Mesendoderm (in vitro differentiated cells): ENCODE results near the gene LRPPRC.
A peak's percentile ranks its signal among the peaks of the same experiment; 100 is the strongest.
"Not testable (repeated sequence)": the region's sequence is repeated elsewhere in the genome, so short reads cannot be mapped to it uniquely, and the experiment has no call there.

Experiments used
- DNase-seq: peaks from one replicate; pipeline ENCODE4 v3.0.0; 2013
- H2AK5ac ChIP-seq: 2 replicates; pipeline ENCODE4 v1.6.1; 2013; ENCODE audit warnings: low read length, inconsistent platforms
- H2BK120ac ChIP-seq: 2 replicates; pipeline ENCODE4 v1.6.1; 2013; ENCODE audit warnings: low read depth, mild to moderate bottlenecking, low read length, moderate library complexity, mixed read lengths
- H2BK15ac ChIP-seq: replicated peaks from 2 replicates; pipeline ENCODE4 v1.6.1; 2013; ENCODE audit warnings: low read depth, mild to moderate bottlenecking, moderate library complexity
- H2BK5ac ChIP-seq: 2 replicates; pipeline ENCODE4 v1.6.1; 2013; ENCODE audit warnings: low read length, inconsistent platforms
- H3K18ac ChIP-seq: 2 replicates; pipeline ENCODE4 v1.6.1; 2013; ENCODE audit warnings: mild to moderate bottlenecking, low read length, mixed read lengths
- H3K23ac ChIP-seq: one replicate; pipeline ENCODE4 v1.6.1; 2013; ENCODE audit warnings: low read length
- H3K27ac ChIP-seq: 2 replicates; pipeline ENCODE4 v1.5.1; 2013; ENCODE audit warnings: low read depth, mild to moderate bottlenecking, inconsistent platforms, low read length, moderate library complexity
- H3K27me3 ChIP-seq: 2 replicates; pipeline ENCODE4 v1.6.1; 2013; ENCODE audit warnings: low read length, control low read depth, mild to moderate bottlenecking, inconsistent platforms; ENCODE audit not compliant: insufficient read depth, poor library complexity
- H3K36me3 ChIP-seq: 2 replicates; pipeline ENCODE4 v1.6.1; 2013; ENCODE audit warnings: low read length, inconsistent platforms; ENCODE audit not compliant: control insufficient read depth, insufficient read depth
- H3K4ac ChIP-seq: one replicate; pipeline ENCODE4 v1.6.1; 2013; ENCODE audit warnings: low read depth, mild to moderate bottlenecking, low read length, moderate library complexity
- H3K4me1 ChIP-seq: 2 replicates; pipeline ENCODE4 v1.6.1; 2013; ENCODE audit warnings: low read depth, low read length, inconsistent platforms; ENCODE audit not compliant: control insufficient read depth
- H3K4me2 ChIP-seq: 2 replicates; pipeline ENCODE4 v1.6.1; 2013; ENCODE audit warnings: low read length
- H3K4me3 ChIP-seq: 2 replicates; pipeline ENCODE4 v1.5.1; 2013; ENCODE audit warnings: mild to moderate bottlenecking, low read length
- H3K56ac ChIP-seq: one replicate; pipeline ENCODE4 v1.6.1; 2013; ENCODE audit warnings: low read length
- H3K79me1 ChIP-seq: 2 replicates; pipeline ENCODE4 v1.6.1; 2013; ENCODE audit warnings: low read length, inconsistent platforms
- H3K79me2 ChIP-seq: 2 replicates; pipeline ENCODE4 v1.6.1; 2013; ENCODE audit warnings: mild to moderate bottlenecking, low read length; ENCODE audit not compliant: control insufficient read depth, insufficient read depth
- H3K9ac ChIP-seq: 2 replicates; pipeline ENCODE4 v1.6.1; 2013; ENCODE audit warnings: low read length, inconsistent platforms
- H4K5ac ChIP-seq: one replicate; pipeline ENCODE4 v1.6.1; 2013; ENCODE audit warnings: low read length
- H4K8ac ChIP-seq: one replicate; pipeline ENCODE4 v1.6.1; 2013; ENCODE audit warnings: low read depth, mild to moderate bottlenecking, control low read depth, low read length, moderate library complexity
- WGBS: extraction: QIAGEN DNeasy Blood & Tissue Kit; methylation state at CpG from one replicate; pipeline ENCODE4 v1.1.7; 2013; ENCODE audit warnings: low lambda C conversion rate, missing lambda C conversion rate; ENCODE audit not compliant: insufficient coverage; ENCODE audit errors: extremely low coverage; 5-methylcytosine and 5-hydroxymethylcytosine counted together

LRPPRC gene

DNA sequence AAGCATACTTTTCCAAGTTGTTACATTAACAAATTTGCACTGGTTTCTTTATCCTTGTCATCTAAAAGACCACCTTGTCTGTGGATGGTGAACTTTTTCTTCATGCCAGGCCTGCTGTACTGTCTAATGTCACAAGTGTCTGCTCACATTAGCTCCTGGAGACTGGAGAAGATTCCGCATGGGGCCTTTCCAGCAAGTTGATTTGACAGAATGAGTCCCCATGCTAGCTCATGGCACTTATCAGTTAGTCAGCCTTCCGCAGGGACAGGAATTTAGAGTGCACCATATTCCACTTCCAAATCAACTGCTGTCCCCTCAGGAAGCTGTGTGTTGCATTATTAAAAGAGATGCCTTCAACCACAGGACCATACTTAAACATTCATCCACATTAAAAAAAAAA lies 41.4 kb upstream of the LRPPRC start:
- H3K27me3 ChIP-seq, result no peaks in the 10 kb centered on the region
- no peak overlapping the region for H4K8ac ChIP-seq
- no peak for DNase-seq
- H2AK5ac ChIP-seq, result no peak overlapping the region
- no peak overlapping the region for H2BK120ac ChIP-seq
- no peak overlapping the region for H3K9ac ChIP-seq
- no peak overlapping the region for H3K27ac ChIP-seq
- H3K18ac ChIP-seq, result no peak overlapping the region
- no peak overlapping the region for H2BK15ac ChIP-seq
- no peak overlapping the region for H3K4me2 ChIP-seq
- no peaks in the 10 kb centered on the region for H3K79me1 ChIP-seq
- no peaks in the 10 kb centered on the region for H3K36me3 ChIP-seq
- no peak overlapping the region for H3K23ac ChIP-seq
- no peak overlapping the region for H3K4ac ChIP-seq
- no peaks in the 10 kb centered on the region for H3K79me2 ChIP-seq
- H3K4me1 ChIP-seq, result no peaks in the 10 kb centered on the region
- H3K4me3 ChIP-seq, result no peak overlapping the region
- no CpG with 5 or more reads among the region's 2 CpGs for WGBS
- H4K5ac ChIP-seq, result no peak overlapping the region
- H3K56ac ChIP-seq, result no peak overlapping the region
- H2BK5ac ChIP-seq, result no peak overlapping the region

DNA sequence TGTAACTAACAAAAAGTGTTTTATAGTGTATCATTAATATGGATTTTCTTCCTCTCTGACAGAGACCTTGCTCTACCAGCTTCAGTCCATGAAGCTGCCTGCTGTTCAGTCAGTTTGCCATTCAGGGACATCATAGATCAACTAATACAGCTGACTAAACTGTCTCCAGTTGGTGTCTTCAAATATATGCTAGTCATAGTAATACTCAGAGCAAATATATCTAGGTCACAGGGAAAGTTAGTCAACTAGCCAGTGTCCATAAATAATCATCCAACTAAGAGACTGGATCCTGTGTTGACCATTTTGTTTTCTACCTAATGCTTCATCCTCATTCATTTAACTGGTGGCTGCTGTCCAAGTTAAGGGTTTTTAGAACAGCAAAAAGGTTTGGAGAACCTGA lies 38.2 kb upstream of the LRPPRC start:
- Histone ChIP-seq H4K8ac (no peak overlapping the region), H3K79me2 (no peaks in the 10 kb centered on the region), H3K56ac (no peak overlapping the region), H3K27me3 (no peaks in the 10 kb centered on the region), H3K4me1 (no peaks in the 10 kb centered on the region), H3K4me2 (no peak overlapping the region), H3K27ac (no peak overlapping the region), H3K36me3 (no peaks in the 10 kb centered on the region), H3K18ac (no peak overlapping the region), H2BK5ac (no peak overlapping the region), H2BK120ac (no peak overlapping the region), H2AK5ac (no peak overlapping the region), H3K79me1 (no peaks in the 10 kb centered on the region), H3K23ac (no peak overlapping the region), H2BK15ac (no peak overlapping the region), H3K4me3 (no peak overlapping the region), H3K4ac (no peak overlapping the region), H4K5ac (no peak overlapping the region), H3K9ac (no peak overlapping the region)
- DNase-seq, result no peak

DNA sequence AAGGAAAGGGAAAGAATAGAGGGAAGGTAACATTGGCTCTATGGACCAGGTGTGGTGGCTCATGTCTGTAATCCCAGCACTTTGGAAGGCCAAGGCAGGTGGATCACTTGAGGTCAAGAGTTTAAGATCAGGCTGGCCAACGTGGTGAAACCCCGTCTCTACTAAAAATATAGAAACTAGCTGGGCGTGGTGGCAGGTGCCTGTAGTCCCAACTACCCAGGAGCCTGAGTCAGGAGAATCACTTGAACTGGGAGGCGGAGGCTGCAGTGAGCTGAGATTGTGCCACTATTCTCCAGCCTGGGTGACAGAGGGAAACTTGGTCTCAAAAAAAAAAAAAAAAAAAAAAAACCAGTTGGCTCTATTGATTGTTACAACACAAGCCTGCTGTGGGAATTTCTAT lies 31.3 kb upstream of the LRPPRC start:
- H3K27ac ChIP-seq, DNase-seq, H3K4ac ChIP-seq, H2BK15ac ChIP-seq, H3K23ac ChIP-seq, H3K36me3 ChIP-seq, H3K4me3 ChIP-seq, H4K5ac ChIP-seq, H3K56ac ChIP-seq, H4K8ac ChIP-seq, H3K79me1 ChIP-seq, H2BK5ac ChIP-seq, H3K18ac ChIP-seq, H2BK120ac ChIP-seq, H3K4me1 ChIP-seq, H3K9ac ChIP-seq, H2AK5ac ChIP-seq, H3K79me2 ChIP-seq, H3K4me2 ChIP-seq, H3K27me3 ChIP-seq: not testable (repeated sequence)
- WGBS, result no CpG with 5 or more reads among the region's 4 CpGs

DNA sequence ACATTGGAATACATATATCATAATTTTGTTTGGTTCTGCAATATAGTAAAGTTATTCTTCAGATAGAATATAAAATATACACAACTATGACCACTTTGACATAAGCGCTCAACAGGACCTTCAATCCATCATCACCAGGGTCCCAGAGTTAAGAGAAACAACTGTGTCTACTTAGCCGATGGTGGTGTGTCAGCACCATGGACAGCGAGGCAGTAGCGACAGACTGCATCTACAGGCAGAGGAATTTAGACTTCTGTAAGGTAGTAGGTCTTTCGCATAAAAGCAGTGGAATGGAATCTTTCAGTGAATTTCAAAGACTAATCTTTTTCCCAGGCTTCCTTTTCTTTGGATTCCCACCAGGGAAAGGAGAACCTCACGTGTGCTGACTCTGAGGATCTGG lies 20.5 kb upstream of the LRPPRC start:
- H4K5ac ChIP-seq, result no peak overlapping the region
- H3K27me3 ChIP-seq, result no peaks in the 10 kb centered on the region
- no peaks in the 10 kb centered on the region for H3K79me1 ChIP-seq
- no peak overlapping the region for H2AK5ac ChIP-seq
- H3K27ac ChIP-seq, result no peak overlapping the region
- H3K23ac ChIP-seq, result no peak overlapping the region
- DNase-seq, result peak; percentile 80
- no peak overlapping the region for H2BK120ac ChIP-seq
- no peak overlapping the region for H3K18ac ChIP-seq
- H3K36me3 ChIP-seq, result no peaks in the 10 kb centered on the region
- H3K4me1 ChIP-seq, result no peaks in the 10 kb centered on the region
- H3K9ac ChIP-seq, result no peak overlapping the region
- H3K4me3 ChIP-seq, result no peak overlapping the region
- no peak overlapping the region for H2BK5ac ChIP-seq
- H3K56ac ChIP-seq, result no peak overlapping the region
- H4K8ac ChIP-seq, result no peak overlapping the region
- H2BK15ac ChIP-seq, result no peak overlapping the region
- no peak overlapping the region for H3K4me2 ChIP-seq
- no peaks in the 10 kb centered on the region for H3K79me2 ChIP-seq
- H3K4ac ChIP-seq, result no peak overlapping the region
- WGBS, result no CpG with 5 or more reads among the region's 6 CpGs

DNA sequence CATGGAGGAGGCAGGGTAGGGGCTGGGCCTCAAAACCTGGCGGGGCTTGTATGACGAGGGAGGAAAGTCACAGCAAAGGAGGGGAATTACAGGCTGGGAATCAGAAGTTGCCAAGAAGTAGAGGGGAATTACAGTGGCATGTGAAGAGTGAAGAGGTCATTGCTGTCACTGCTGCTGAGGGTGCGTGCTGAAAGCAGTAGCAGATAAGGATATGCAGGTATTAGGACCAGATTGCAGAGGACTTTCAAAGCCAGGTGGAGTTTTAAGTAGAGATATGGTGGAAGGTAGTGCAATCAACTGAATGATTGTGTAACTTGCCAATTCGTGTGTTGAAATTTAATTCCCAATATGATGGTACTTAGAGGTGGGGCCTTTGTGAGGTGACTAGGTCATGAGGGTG lies 19.4 kb upstream of the LRPPRC start:
- no CpG with 5 or more reads among the region's 4 CpGs for WGBS
- Histone ChIP-seq H3K4ac (no peak overlapping the region), H3K18ac (no peak overlapping the region), H2AK5ac (no peak overlapping the region), H3K27me3 (no peaks in the 10 kb centered on the region), H2BK5ac (no peak overlapping the region), H3K56ac (no peak overlapping the region), H3K9ac (no peak overlapping the region), H2BK120ac (no peak overlapping the region), H3K79me1 (no peaks in the 10 kb centered on the region), H3K4me2 (no peak overlapping the region), H3K4me3 (no peak overlapping the region), H3K36me3 (no peaks in the 10 kb centered on the region), H3K79me2 (no peaks in the 10 kb centered on the region), H3K23ac (no peak overlapping the region), H4K5ac (no peak overlapping the region), H3K4me1 (no peaks in the 10 kb centered on the region), H4K8ac (no peak overlapping the region), H3K27ac (no peak overlapping the region), H2BK15ac (no peak overlapping the region)
- no peak for DNase-seq

DNA sequence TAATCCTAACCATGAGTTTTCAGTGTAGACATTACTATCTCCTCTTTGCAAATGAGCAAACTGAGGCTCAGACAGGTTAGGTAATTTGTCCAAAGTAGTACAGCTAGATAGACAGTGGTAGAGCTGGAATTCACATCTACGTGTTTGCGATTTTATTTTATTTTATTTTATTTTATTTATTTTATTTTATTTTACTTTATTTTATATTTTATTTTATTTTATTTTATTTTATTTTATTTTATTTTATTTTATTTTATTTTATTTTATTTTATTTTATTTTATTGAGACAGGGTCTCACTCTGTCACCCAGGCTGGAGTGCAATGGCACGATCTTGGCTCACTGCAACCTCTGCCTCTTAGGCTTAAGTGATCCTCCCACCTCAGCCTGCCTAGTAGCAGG lies 17.4 kb upstream of the LRPPRC start:
- not testable (repeated sequence) for DNase-seq, H3K79me2 ChIP-seq
- no CpG with 5 or more reads among the region's 3 CpGs for WGBS

More for the DNA sequence above, 17.4 kb upstream of the LRPPRC start:
- not testable (repeated sequence) for H3K4ac ChIP-seq, H4K8ac ChIP-seq, H2BK5ac ChIP-seq, H3K4me2 ChIP-seq, H3K18ac ChIP-seq, H3K4me1 ChIP-seq, H2BK15ac ChIP-seq, H3K9ac ChIP-seq, H4K5ac ChIP-seq, H3K27me3 ChIP-seq, H3K23ac ChIP-seq, H3K4me3 ChIP-seq, H2BK120ac ChIP-seq, H3K79me1 ChIP-seq, H3K56ac ChIP-seq, H3K36me3 ChIP-seq, H3K27ac ChIP-seq, H2AK5ac ChIP-seq
